GM13976 (cell line): ENCODE data around the gene NEMP2.

ENCODE experiments used
- DNase-seq: peaks from one replicate; pipeline ENCODE4 v3.0.0; 2012; ENCODE audit warnings: low spot score
- CTCF ChIP-seq: IDR thresholded peaks from 2 replicates; pipeline ENCODE4 v1.5.1; 2012; ENCODE audit warnings: borderline replicate concordance, mild to moderate bottlenecking; ENCODE audit not compliant: insufficient read depth; ENCODE audit errors: extremely low read depth, missing control alignments, control extremely low read depth
- in situ Hi-C: fragments of 300-500 bp; cut with MboI; formaldehyde crosslinking; loops from one replicate; pipeline ENCODE4 v1.12.0; 2022; ENCODE audit warnings: low sequenced_read_pairs, mixed read lengths, inconsistent platforms; ENCODE audit not compliant: unreplicated experiment

NEMP2 gene

GRCh38 chr2:190466819-190467446 is 67.6 kb downstream of the NEMP2 start:
- no peak for TF ChIP-seq CTCF
- DNase-seq: no peak
- in situ Hi-C loops: no loop called here

GRCh38 chr2:190465060-190465459 is 69.5 kb downstream of the NEMP2 start:
- no peak for TF ChIP-seq CTCF
- no peak for DNase-seq
- in situ Hi-C loops: no loop called here

GRCh38 chr2:190462611-190463010 is 71.9 kb downstream of the NEMP2 start:
- no peak for TF ChIP-seq CTCF
- no peak for DNase-seq
- in situ Hi-C loops: no loop called here

- in situ Hi-C loops: no loop called here
- TF ChIP-seq CTCF: no peak
- no peak for DNase-seq
Observed at GRCh38 chr2:190462181-190462580, 72.3 kb downstream of the NEMP2 start.

- DNase-seq: no peak
- in situ Hi-C loops: no loop called here
- no peak for TF ChIP-seq CTCF
Observed at GRCh38 chr2:190460487-190460886, 74.0 kb downstream of the NEMP2 start.

GRCh38 chr2:190459881-190460280 is 74.6 kb downstream of the NEMP2 start:
- TF ChIP-seq CTCF: no peak
- in situ Hi-C loops: no loop called here
- no peak for DNase-seq
